Spleen (tissue), 11 donors: ENCODE measurements around the gene THRSP. TPM values are rescaled to one million over a fixed set of nuclear protein-coding genes. Genes with fewer than 3 reads are reported as not detected.
A peak's percentile ranks its signal among the peaks of the same experiment; 100 is the strongest.

Experiments used
- DNase-seq: peaks from one replicate; pipeline ENCODE4 v3.0.0-alpha.2; 2020
- H3K27ac ChIP-seq, 8 donors: fragments of 200-600 bp; sonication (generic) in 7 of 8; 1 replicate in 4 of 8; 2 replicates in 4 of 8; pipeline versions ENCODE4 v1.5.0 to v1.8.0; 2016 to 2021; ENCODE audit warnings: inconsistent platforms in 4 of 8, mild to moderate bottlenecking in 4 of 8, moderate library complexity in 1 of 8
- H3K27me3 ChIP-seq, 7 donors: fragments of 200-600 bp; sonication (generic) in 6 of 7; replicated peaks in 1 of 7; 1 replicate in 4 of 7; 2 replicates in 3 of 7; pipeline versions ENCODE4 v1.5.0 to v1.8.0; 2016 to 2021; ENCODE audit warnings: inconsistent platforms in 3 of 7, mild to moderate bottlenecking in 1 of 7
- H3K36me3 ChIP-seq, 6 donors: fragments of 200-600 bp; sonication (generic) in 5 of 6; 1 replicate in 4 of 6; 2 replicates in 2 of 6; pipeline versions ENCODE4 v1.5.0 to v1.8.0; 2016 to 2021; ENCODE audit warnings: inconsistent platforms in 2 of 6
- H3K4me1 ChIP-seq, 6 donors: fragments of 200-600 bp; sonication (generic) in 5 of 6; 1 replicate in 3 of 6; 2 replicates in 3 of 6; pipeline versions ENCODE4 v1.5.0 to v1.8.0; 2016 to 2021; ENCODE audit warnings: inconsistent platforms in 3 of 6
- H3K4me3 ChIP-seq, 8 donors: fragments of 200-600 bp; sonication (generic) in 7 of 8; 1 replicate in 4 of 8; 2 replicates in 4 of 8; pipeline versions ENCODE4 v1.5.0 to v1.8.0; 2016 to 2021; ENCODE audit warnings: inconsistent platforms in 4 of 8, mild to moderate bottlenecking in 4 of 8, moderate library complexity in 2 of 8
- H3K9me3 ChIP-seq, 8 donors: fragments of 200-600 bp; sonication (generic) in 7 of 8; 1 replicate in 4 of 8; 2 replicates in 4 of 8; pipeline versions ENCODE4 v1.5.0 to v1.8.0; 2016 to 2021; ENCODE audit warnings: inconsistent platforms in 4 of 8
- POLR2A ChIP-seq, 3 donors: fragments of 450-650 bp; IDR thresholded peaks; one replicate each; pipeline ENCODE4 v1.5.1; 2017; ENCODE audit warnings: antibody characterized with exemption in 3 of 3, mild to moderate bottlenecking in 1 of 3
- POLR2AphosphoS5 ChIP-seq, 3 donors: sonication (generic); formaldehyde crosslinking; IDR thresholded peaks; one replicate each; pipeline ENCODE4 v1.5.1; 2017; ENCODE audit warnings: antibody characterized with exemption in 3 of 3
- WGBS, 5 donors: extraction: QIAGEN DNeasy Blood & Tissue Kit in 3 of 5; methylation state at CpG; one replicate each; pipeline versions ENCODE4 v1.1.5 to v1.1.7; 2013 to 2018; 5-methylcytosine and 5-hydroxymethylcytosine counted together
- intact Hi-C: fragments of 100-400 bp; cut with DNase I; formaldehyde crosslinking; loops from one replicate; pipeline ENCODE4 v1.15.0; 2023; ENCODE audit warnings: low total_unique reads
- polyA plus RNA-seq, 3 donors: library from polyadenylated mRNA; stranded (reverse); fragments of 200-250 nt; gene quantifications; one replicate each; pipeline ENCODE4 v1.2.1, GENCODE V29; 2013
- total RNA-seq, 7 donors: library from RNA; depleted of rRNA in 3 of 7; stranded (reverse); fragments of >200 nt in 3 of 7; fragmentation: NEBNext Ultra II Directional in 4 of 7; extraction: Animal tissue kit (Norgen Biotek cat#: 25700) in 4 of 7; gene quantifications; one replicate each; pipeline versions ENCODE4 v1.1.0 to v1.2.1, GENCODE V29; 2016 to 2021
- TF ChIP-seq, protein P1 (sequence below), 11 experiments: fragments of 200-600 bp in 7 of 11; fragments of 450-650 bp in 4 of 11; sonication (generic) in 4 of 11; IDR thresholded peaks in 8 of 11; conservative IDR thresholded peaks in 3 of 11; 1 replicate in 7 of 11; 2 replicates in 4 of 11; pipeline versions ENCODE4 v1.4.0 to v1.8.0; 2016 to 2021; ENCODE audit warnings: antibody characterized with exemption in 11 of 11, inconsistent platforms in 4 of 11, mild to moderate bottlenecking in 1 of 11
- donor health status: healthy with polysubstance abuse.
- donor health status: DM: no; HTN: no; CAD: no; lungs with moderate emphysema.
- donor health status: DM: no; HTN: no; CAD: no.
- donor health status: Bipolar disorder and iron deficiency.
- donor health status: healthy.
- donor health status: DM: no; HTN: no; CAD: no.
- donor health status: DM: yes; HTN: yes; CAD: no.

The THRSP gene
- total and polyA plus RNA-seq, 10 donors: 0.13 to 0.29 TPM; not detected in 8

DNA sequence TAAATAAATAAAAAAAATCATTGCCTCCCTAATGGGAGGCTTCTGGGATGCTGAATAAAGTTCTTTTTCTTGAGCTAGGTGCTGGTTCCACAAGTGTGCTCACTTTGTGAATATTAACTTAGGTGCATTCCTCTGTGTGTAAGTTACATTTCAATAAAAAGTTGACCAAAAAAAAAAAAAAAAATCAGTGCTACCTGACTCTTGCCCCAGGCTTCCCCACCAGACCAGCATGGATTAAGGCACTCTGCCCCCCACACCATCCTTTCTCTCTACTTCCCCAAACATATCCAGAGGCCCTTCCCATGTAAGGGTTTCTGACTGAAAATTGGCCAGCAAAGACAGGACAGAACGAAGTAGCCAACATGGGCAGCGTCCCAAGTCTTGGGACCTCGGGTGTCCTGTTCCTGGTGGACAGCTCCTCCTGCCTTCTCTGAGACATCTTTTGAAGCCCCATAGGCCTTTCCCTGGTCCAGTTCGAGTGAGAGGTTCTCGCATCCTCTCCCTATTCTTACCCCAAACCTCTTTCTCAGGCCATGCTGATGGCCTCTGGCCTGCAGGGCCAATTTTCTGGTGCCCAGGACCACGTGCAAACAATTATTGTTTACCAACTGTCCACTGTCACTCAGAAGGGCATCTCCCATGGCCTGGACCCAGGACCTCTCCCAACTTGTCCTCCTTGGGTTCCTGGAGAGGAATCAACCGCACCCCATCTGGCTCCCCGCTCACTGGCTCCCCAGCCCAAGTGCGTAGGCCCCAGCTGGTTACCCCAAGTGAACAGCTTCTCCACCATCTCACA, 25.6 kb upstream of the THRSP start:
- peaks cover 0 to 18% (median 15%) of the 10 kb centered on the region in 6 donors for H3K4me1 ChIP-seq
- DNase-seq: no peak
- H3K27ac ChIP-seq: no peak overlapping the region
- TF ChIP-seq POLR2AphosphoS5 (IDR thresholded peaks at IDR 0.05) (no peak), POLR2A (IDR thresholded peaks at IDR 0.05) (no peak)
- TF ChIP-seq, protein P1, sequence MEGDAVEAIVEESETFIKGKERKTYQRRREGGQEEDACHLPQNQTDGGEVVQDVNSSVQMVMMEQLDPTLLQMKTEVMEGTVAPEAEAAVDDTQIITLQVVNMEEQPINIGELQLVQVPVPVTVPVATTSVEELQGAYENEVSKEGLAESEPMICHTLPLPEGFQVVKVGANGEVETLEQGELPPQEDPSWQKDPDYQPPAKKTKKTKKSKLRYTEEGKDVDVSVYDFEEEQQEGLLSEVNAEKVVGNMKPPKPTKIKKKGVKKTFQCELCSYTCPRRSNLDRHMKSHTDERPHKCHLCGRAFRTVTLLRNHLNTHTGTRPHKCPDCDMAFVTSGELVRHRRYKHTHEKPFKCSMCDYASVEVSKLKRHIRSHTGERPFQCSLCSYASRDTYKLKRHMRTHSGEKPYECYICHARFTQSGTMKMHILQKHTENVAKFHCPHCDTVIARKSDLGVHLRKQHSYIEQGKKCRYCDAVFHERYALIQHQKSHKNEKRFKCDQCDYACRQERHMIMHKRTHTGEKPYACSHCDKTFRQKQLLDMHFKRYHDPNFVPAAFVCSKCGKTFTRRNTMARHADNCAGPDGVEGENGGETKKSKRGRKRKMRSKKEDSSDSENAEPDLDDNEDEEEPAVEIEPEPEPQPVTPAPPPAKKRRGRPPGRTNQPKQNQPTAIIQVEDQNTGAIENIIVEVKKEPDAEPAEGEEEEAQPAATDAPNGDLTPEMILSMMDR (IDR thresholded peaks at IDR 0.05 in 8 of 11, conservative IDR thresholded peaks at IDR 0.05 in 3 of 11): no peak
- H3K36me3 ChIP-seq: no peaks in the 10 kb centered on the region
- no peaks in the 10 kb centered on the region for H3K9me3 ChIP-seq
- 80 to 94% (median 90%) methylated on average over 9 of the region's 9 CpGs for WGBS, 5 donors
- intact Hi-C loops: no loop called here
- H3K4me3 ChIP-seq: no peak overlapping the region
- no peaks in the 10 kb centered on the region for H3K27me3 ChIP-seq

- 86 to 91% (median 88%) methylated on average over 8 of the region's 8 CpGs for WGBS, 5 donors
These were observed 24.9 kb upstream of the THRSP start for GRCh38 chr11:78038697-78039313.

GRCh38 chr11:78039391-78039918, 24.2 kb upstream of the THRSP start:
- H3K27me3 ChIP-seq: no peaks in the 10 kb centered on the region
- peaks cover 0 to 18% (median 15%) of the 10 kb centered on the region in 6 donors for H3K4me1 ChIP-seq
- H3K9me3 ChIP-seq: no peaks in the 10 kb centered on the region
- peak overlapping the region in 1 of 8 donors; percentile 5 for H3K4me3 ChIP-seq
- no peaks in the 10 kb centered on the region for H3K36me3 ChIP-seq
- WGBS, 5 donors: 69 to 90% (median 73%) methylated on average over 4 of the region's 4 CpGs
- H3K27ac ChIP-seq: peak overlapping the region in 7 of 8 donors; percentile 6 to 79 (median 72)
- intact Hi-C loops: no loop called here
- no peak for TF ChIP-seq POLR2A (IDR thresholded peaks at IDR 0.05)
- TF ChIP-seq, protein P1 (IDR thresholded peaks at IDR 0.05 in 8 of 11, conservative IDR thresholded peaks at IDR 0.05 in 3 of 11): no peak
- TF ChIP-seq POLR2AphosphoS5 (IDR thresholded peaks at IDR 0.05): no peak
- DNase-seq: no peak

More at GRCh38 chr11:78038697-78039313, 24.9 kb upstream of the THRSP start:
- TF ChIP-seq, protein P1 (IDR thresholded peaks at IDR 0.05 in 8 of 11, conservative IDR thresholded peaks at IDR 0.05 in 3 of 11): no peak
- TF ChIP-seq POLR2A (IDR thresholded peaks at IDR 0.05) (no peak), POLR2AphosphoS5 (IDR thresholded peaks at IDR 0.05) (no peak)
- no peaks in the 10 kb centered on the region for H3K9me3 ChIP-seq
- DNase-seq: no peak
- intact Hi-C loops: no loop called here
- no peaks in the 10 kb centered on the region for H3K27me3 ChIP-seq
- no peak overlapping the region for H3K4me3 ChIP-seq
- H3K36me3 ChIP-seq: no peaks in the 10 kb centered on the region
- H3K27ac ChIP-seq: no peak overlapping the region
- H3K4me1 ChIP-seq: peaks cover 0 to 18% (median 15%) of the 10 kb centered on the region in 6 donors
